RWPE1 (cell line): ENCODE results near the gene CBLIF.
A peak's percentile ranks its signal among the peaks of the same experiment; 100 is the strongest.
"Not testable (repeated sequence)": the region's sequence is repeated elsewhere in the genome, so short reads cannot be mapped to it uniquely, and the experiment has no call there.

Experiments
- CTCF ChIA-PET: fragments of 350-600 bp; sonication (Branson Sonifier 250); formaldehyde crosslinking; extraction: SDS; loops from one replicate; lab custom pipeline; 2021; lab: Yijun Ruan, JAX
- POLR2A ChIA-PET: fragments of 400-600 bp; formaldehyde crosslinking; extraction: SDS; loops from one replicate; lab custom pipeline; 2020; ENCODE audit warnings: antibody characterized with exemption; ENCODE audit not compliant: low non-redundant PET; lab: Yijun Ruan, JAX
- DNase-seq: peaks from one replicate; pipeline ENCODE4 v3.0.0; 2012; ENCODE audit warnings: low spot score
- H3K27ac ChIP-seq: fragments of 450-650 bp; 2 replicates; pipeline ENCODE4 v1.5.1; 2017
- CTCF ChIP-seq: fragments of 450-650 bp; conservative IDR thresholded peaks from 2 replicates; pipeline ENCODE4 v1.5.1; 2017; ENCODE audit warnings: low read depth, mild to moderate bottlenecking

Gene CBLIF

GRCh38 chr11:59833602-59834001 is 11.7 kb downstream of the CBLIF start:
- POLR2A ChIA-PET: no interaction called here
- no peak for TF ChIP-seq CTCF
- DNase-seq: no peak
- H3K27ac ChIP-seq: no peak overlapping the region
- CTCF ChIA-PET: no interaction called here

GRCh38 chr11:59829358-59829757 is 15.9 kb downstream of the CBLIF start:
- ChIA-PET POLR2A (no interaction called here), CTCF (no interaction called here)
- no peak overlapping the region for H3K27ac ChIP-seq
- no peak for DNase-seq
- TF ChIP-seq CTCF: no peak

- ChIA-PET POLR2A (no interaction called here), CTCF (interaction anchor here (0.5 to 1.0 kb wide), 6 partner anchors 23 to 620 kb away, joined by 3 to 7 read pairs (median 4); no protein-coding TSS in a partner anchor)
- peak; percentile 72 for TF ChIP-seq CTCF
- no peak overlapping the region for H3K27ac ChIP-seq
- DNase-seq: peak; percentile 56
Measured at GRCh38 chr11:59822989-59823566, 22.2 kb downstream of the CBLIF start.

GRCh38 chr11:59818572-59818971 is 26.7 kb downstream of the CBLIF start:
- ChIA-PET CTCF (no interaction called here), POLR2A (no interaction called here)
- no peak overlapping the region for H3K27ac ChIP-seq
- no peak for DNase-seq
- no peak for TF ChIP-seq CTCF

- CTCF ChIA-PET: interaction anchor here (1.3 kb wide), 1 partner anchor 102 kb away, joined by 5 read pairs; no protein-coding TSS in a partner anchor
- DNase-seq, POLR2A ChIA-PET, H3K27ac ChIP-seq: not testable (repeated sequence)
Measured at GRCh38 chr11:59816434-59816833, 28.9 kb downstream of the CBLIF start.

- CTCF ChIA-PET: no interaction called here
- no peak for DNase-seq
- no peak for TF ChIP-seq CTCF
- no peak overlapping the region for H3K27ac ChIP-seq
- POLR2A ChIA-PET: no interaction called here
Measured at GRCh38 chr11:59815754-59816153, 29.5 kb downstream of the CBLIF start.

GRCh38 chr11:59814021-59814420 is 31.3 kb downstream of the CBLIF start:
- no peak for TF ChIP-seq CTCF
- H3K27ac ChIP-seq: no peak overlapping the region
- DNase-seq: no peak
- ChIA-PET POLR2A (no interaction called here), CTCF (no interaction called here)
